ENCODE results near the gene BYSL. TPM values are rescaled to one million over a fixed set of nuclear protein-coding genes. Genes with fewer than 3 reads are reported as not detected.

The BYSL gene
- total and polyA plus RNA-seq, 9 of the 15 experiments (the other 6 are each of a cell fraction or from before 2014, with no cell fraction given) = 22.2 to 92.3 (median 53.4) TPM

DNA sequence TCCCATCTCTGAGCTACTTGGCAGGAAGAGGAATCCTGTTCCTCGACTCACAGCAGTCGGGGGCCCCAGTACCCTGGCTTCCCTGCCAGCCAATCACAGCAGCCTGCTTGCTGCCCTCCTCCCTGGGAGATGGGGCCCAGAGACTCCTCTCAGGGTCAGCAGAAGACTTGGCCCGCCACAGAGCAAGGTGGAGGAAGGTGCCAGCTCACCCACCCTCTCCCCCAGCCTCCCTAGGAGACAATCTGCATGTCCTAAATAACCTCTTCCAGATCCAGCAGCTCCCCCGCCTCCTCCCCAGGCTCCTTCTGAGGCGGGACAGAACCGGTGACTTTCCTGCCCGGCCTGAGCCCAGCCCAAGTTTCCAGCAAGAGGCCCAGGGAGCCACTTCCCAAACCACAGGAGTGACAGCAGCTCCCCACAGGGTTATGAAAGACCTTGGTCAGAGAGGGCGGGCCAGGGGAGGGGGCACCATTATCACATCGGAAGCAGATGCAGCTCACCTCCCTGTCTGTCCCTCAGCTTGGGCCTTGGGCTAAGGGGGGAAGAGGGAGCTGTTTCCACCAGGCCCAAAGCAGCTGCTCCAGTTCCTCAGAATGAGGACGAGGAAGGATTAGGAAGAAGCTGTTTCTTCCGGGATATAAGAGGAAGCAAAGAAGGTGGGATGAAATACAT is 18.0 kb downstream of the BYSL start (continued):
- TF ChIP-seq POLR3A (IDR thresholded peaks at IDR 0.05; ENCODE audit: borderline replicate concordance, extremely low read depth, insufficient read depth, insufficient read length) = no peak
- TF ChIP-seq ARNT (IDR thresholded peaks at IDR 0.05) = no peak
- no peak for TF ChIP-seq PURB (CRISPR knock-in tag; IDR thresholded peaks at IDR 0.05; ENCODE audit: low read depth)
- peak in 1 of 2 experiments; percentile 82; a peak in 2 of 4 replicates for TF ChIP-seq SIN3A (IDR thresholded peaks at IDR 0.05; ENCODE audit: borderline replicate concordance in 2 of 2, control insufficient read depth in 1 of 2, low read depth in 2 of 2, low read length in 2 of 2)
- TF ChIP-seq ELF2 (CRISPR knock-in tag; IDR thresholded peaks at IDR 0.05) = peak; percentile 13; the same call in 1 of the 2 replicates
- TF ChIP-seq, protein P1, sequence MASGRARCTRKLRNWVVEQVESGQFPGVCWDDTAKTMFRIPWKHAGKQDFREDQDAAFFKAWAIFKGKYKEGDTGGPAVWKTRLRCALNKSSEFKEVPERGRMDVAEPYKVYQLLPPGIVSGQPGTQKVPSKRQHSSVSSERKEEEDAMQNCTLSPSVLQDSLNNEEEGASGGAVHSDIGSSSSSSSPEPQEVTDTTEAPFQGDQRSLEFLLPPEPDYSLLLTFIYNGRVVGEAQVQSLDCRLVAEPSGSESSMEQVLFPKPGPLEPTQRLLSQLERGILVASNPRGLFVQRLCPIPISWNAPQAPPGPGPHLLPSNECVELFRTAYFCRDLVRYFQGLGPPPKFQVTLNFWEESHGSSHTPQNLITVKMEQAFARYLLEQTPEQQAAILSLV (tag; IDR thresholded peaks at IDR 0.05) = no peak
- TF ChIP-seq BHLHE40 (IDR thresholded peaks at IDR 0.05; ENCODE audit: low read length) = no peak
- TF ChIP-seq TAF9B (IDR thresholded peaks at IDR 0.05; ENCODE audit: partially characterized antibody) = no peak
- TF ChIP-seq NFRKB (IDR thresholded peaks at IDR 0.05; ENCODE audit: low read depth) = 0 out of 2 replicates have a peak, but pooled peaks have one; percentile 47
- TF ChIP-seq ZNF263 (CRISPR knock-in tag; IDR thresholded peaks at IDR 0.05; ENCODE audit: borderline replicate concordance) = 0 out of 2 replicates have a peak, but pooled peaks have one; percentile 8
- TF ChIP-seq CREM (IDR thresholded peaks at IDR 0.05; ENCODE audit: low read depth) = peak; percentile 31; the same call in 1 of the 2 replicates
- TF ChIP-seq, protein P2, sequence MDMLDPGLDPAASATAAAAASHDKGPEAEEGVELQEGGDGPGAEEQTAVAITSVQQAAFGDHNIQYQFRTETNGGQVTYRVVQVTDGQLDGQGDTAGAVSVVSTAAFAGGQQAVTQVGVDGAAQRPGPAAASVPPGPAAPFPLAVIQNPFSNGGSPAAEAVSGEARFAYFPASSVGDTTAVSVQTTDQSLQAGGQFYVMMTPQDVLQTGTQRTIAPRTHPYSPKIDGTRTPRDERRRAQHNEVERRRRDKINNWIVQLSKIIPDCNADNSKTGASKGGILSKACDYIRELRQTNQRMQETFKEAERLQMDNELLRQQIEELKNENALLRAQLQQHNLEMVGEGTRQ (CRISPR knock-in tag; IDR thresholded peaks at IDR 0.05) = no peak
- TF ChIP-seq SMAD1 (IDR thresholded peaks at IDR 0.05; ENCODE audit: low read depth, low read length, partially characterized antibody) = peak; percentile 19
- no peak for TF ChIP-seq SRSF1 (IDR thresholded peaks at IDR 0.05; ENCODE audit: low read depth, low read length)
- no peak for TF ChIP-seq ZNF507 (tag; conservative IDR thresholded peaks at IDR 0.05)
- TF ChIP-seq TEAD2 (tag; IDR thresholded peaks at IDR 0.05) = no peak
- TF ChIP-seq ZBTB1 (CRISPR knock-in tag; IDR thresholded peaks at IDR 0.05; ENCODE audit: borderline replicate concordance, low read depth) = 0 out of 2 replicates have a peak, but pooled peaks have one; percentile 37
- TF ChIP-seq HEY1 (CRISPR knock-in tag; IDR thresholded peaks at IDR 0.05; ENCODE audit: borderline replicate concordance) = no peak
- no peak for TF ChIP-seq SNRNP70 (optimal IDR thresholded peaks at IDR 0.05; ENCODE audit: low read depth, low read length)
- peak; percentile 75 for TF ChIP-seq CEBPG (CRISPR knock-in tag; IDR thresholded peaks at IDR 0.05)
- peak in 1 of 2 experiments; percentile 80; a peak in 3 of 4 replicates for TF ChIP-seq CEBPG (tag; conservative IDR thresholded peaks at IDR 0.05 in 1 of 2, IDR thresholded peaks at IDR 0.05 in 1 of 2)
- 0 out of 2 replicates have a peak, but pooled peaks have one; percentile 4 for TF ChIP-seq GABPB1 (CRISPR knock-in tag; IDR thresholded peaks at IDR 0.05)
- TF ChIP-seq MYNN (IDR thresholded peaks at IDR 0.05) = peak; percentile 83
- no peak for TF ChIP-seq MYNN (CRISPR knock-in tag; IDR thresholded peaks at IDR 0.05)
- TF ChIP-seq FOXK2 (conservative IDR thresholded peaks at IDR 0.05 in 1 of 2, IDR thresholded peaks at IDR 0.05 in 1 of 2; ENCODE audit: low read depth in 2 of 2) = no peak
- TF ChIP-seq EP300 (IDR thresholded peaks at IDR 0.05; ENCODE audit: low read length) = peak; percentile 83
